Body of pancreas (tissue), 4 donors: ENCODE results near the gene COL28A1.

ENCODE experiments used
- CTCF ChIP-seq, 7 experiments: fragments of 450-650 bp in 4 of 7; fragments of 200-600 bp in 3 of 7; sonication (generic) in 3 of 7; IDR thresholded peaks; one replicate each; pipeline ENCODE4 v1.5.1; 2016 to 2019; ENCODE audit warnings: antibody characterized with exemption in 7 of 7
- POLR2A ChIP-seq, 3 donors: fragments of 450-650 bp; IDR thresholded peaks; one replicate each; pipeline ENCODE4 v1.6.1; 2016; ENCODE audit warnings: antibody characterized with exemption in 3 of 3, mild to moderate bottlenecking in 2 of 3

- no peak for TF ChIP-seq CTCF (IDR thresholded peaks at IDR 0.05)
- no peak for TF ChIP-seq POLR2A (IDR thresholded peaks at IDR 0.05)
Measured at GRCh38 chr7:7474436-7474835, 61.2 kb downstream of the COL28A1 start.
